ENCODE results near the gene SORBS1.
"Not testable (repeated sequence)": the region's sequence is repeated elsewhere in the genome, so short reads cannot be mapped to it uniquely, and the experiment has no call there.

Gene SORBS1

GRCh38 chr10:95374597-95375209 is 186.5 kb downstream of the SORBS1 start:
- no peak for DNase-seq

GRCh38 chr10:95373660-95374059 is 187.5 kb downstream of the SORBS1 start:
- no peak for DNase-seq

- no peak for DNase-seq
Observed at GRCh38 chr10:95364342-95364741, 196.8 kb downstream of the SORBS1 start.

- no peak for DNase-seq
Observed at GRCh38 chr10:95363303-95363912, 197.8 kb downstream of the SORBS1 start.

GRCh38 chr10:95360122-95360714 is 201.0 kb downstream of the SORBS1 start:
- no peak for DNase-seq

GRCh38 chr10:95359466-95359865 is 201.7 kb downstream of the SORBS1 start:
- no peak for DNase-seq

- no peak for DNase-seq
Observed at GRCh38 chr10:95356190-95356955, 204.8 kb downstream of the SORBS1 start.

GRCh38 chr10:95355301-95355700 is 205.9 kb downstream of the SORBS1 start:
- no peak for DNase-seq

- no peak for DNase-seq
Observed at GRCh38 chr10:95354110-95354509, 207.1 kb downstream of the SORBS1 start.

GRCh38 chr10:95353123-95353522 is 208.0 kb downstream of the SORBS1 start:
- no peak for DNase-seq

GRCh38 chr10:95352684-95353083 is 208.5 kb downstream of the SORBS1 start:
- DNase-seq: no peak

- no peak for DNase-seq
Observed at GRCh38 chr10:95350830-95351228, 210.3 kb downstream of the SORBS1 start.

GRCh38 chr10:95350219-95350829 is 210.8 kb downstream of the SORBS1 start:
- DNase-seq: no peak

- not testable (repeated sequence) for DNase-seq
Observed at GRCh38 chr10:95347402-95347766, 213.8 kb downstream of the SORBS1 start.

- DNase-seq: no peak
Observed at GRCh38 chr10:95346715-95347401, 214.3 kb downstream of the SORBS1 start.

- no peak for DNase-seq
Observed at GRCh38 chr10:95343573-95343972, 217.6 kb downstream of the SORBS1 start.

GRCh38 chr10:95341716-95342130 is 219.4 kb downstream of the SORBS1 start:
- no peak for DNase-seq

- no peak for DNase-seq
Observed at GRCh38 chr10:95339863-95340262, 221.3 kb downstream of the SORBS1 start.

GRCh38 chr10:95337423-95338160 is 223.6 kb downstream of the SORBS1 start:
- no peak for DNase-seq

GRCh38 chr10:95336702-95337101 is 224.5 kb downstream of the SORBS1 start:
- DNase-seq: no peak

GRCh38 chr10:95335933-95336699 is 225.1 kb downstream of the SORBS1 start:
- no peak for DNase-seq
